GM19193 (cell line): ENCODE measurements around the gene ROCK2.

ENCODE experiments used
- POLR2A ChIP-seq: IDR thresholded peaks from 4 replicates; pipeline ENCODE4 v1.6.1; 2011; ENCODE audit not compliant: insufficient read depth, insufficient read length; ENCODE audit errors: extremely low read depth

The ROCK2 gene

GRCh38 chr2:11355194-11356053 lies 11.0 kb upstream of the ROCK2 start:
- TF ChIP-seq POLR2A = no peak

GRCh38 chr2:11354363-11355154 lies 10.1 kb upstream of the ROCK2 start:
- no peak for TF ChIP-seq POLR2A

DNA sequence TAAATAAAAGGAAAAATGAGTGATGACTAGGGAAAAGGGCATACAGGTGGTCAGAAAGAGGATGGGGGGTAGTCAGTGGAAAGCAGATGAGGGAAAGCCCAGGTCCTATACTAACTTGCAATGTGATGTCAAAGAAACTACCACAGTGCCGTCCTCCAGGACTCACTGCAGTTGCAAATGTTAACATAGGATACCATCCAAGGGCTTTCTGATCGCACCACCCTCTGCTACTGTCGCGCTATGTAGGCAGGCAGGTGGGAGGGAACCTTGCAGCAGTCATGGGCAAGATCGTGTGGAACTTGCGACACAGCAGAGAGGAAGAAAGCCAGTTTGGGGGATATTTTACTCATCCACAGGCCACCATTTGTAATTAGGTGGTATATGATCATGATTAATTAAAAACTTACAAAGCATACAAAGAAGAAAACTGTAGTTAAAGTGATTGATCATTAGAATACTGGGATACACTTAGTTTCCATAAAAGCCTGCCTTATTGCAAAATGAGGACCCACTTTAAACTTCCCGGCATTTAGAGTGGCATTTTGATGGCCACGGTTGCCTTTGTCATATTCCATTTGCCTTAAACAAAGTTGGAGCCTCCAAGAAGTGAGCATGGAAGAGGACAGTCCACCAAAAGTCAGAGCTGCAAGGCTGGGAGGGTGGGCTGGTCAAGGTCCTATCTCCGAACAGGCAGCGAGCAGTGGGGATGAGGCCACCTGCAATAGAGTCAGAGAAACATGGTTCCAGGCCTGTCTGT lies 8.5 kb upstream of the ROCK2 start:
- no peak for TF ChIP-seq POLR2A

DNA sequence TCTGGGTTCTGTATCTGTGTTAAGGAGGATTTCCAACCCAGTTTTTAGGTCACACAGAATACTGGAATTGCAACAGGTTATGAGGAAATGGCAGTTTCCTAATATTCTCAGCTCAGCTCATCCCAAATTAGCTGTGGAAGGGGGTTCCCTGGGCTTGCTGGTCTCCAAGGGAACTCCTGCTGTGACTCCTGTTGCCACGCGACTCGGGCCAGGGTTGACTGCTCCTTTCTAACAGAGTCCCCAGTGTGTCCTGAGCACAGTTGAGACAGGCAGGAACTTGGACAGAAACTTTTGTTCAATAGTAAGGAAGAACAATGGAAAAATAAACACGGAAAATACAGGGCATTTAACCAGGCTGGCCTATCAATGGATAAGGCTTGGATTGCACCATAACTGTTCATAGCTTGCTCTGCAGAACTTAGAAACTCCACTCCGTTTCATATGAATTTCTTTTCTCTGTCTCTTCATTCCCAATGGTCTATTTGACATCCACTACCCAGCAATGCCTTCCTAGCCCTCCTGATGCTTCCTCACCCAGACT lies 3.8 kb upstream of the ROCK2 start:
- TF ChIP-seq POLR2A = no peak

- no peak for TF ChIP-seq POLR2A
Measured at GRCh38 chr2:11347403-11347959, 3.0 kb upstream of the ROCK2 start.

- no peak for TF ChIP-seq POLR2A
Measured at GRCh38 chr2:11346023-11346482, 1.6 kb upstream of the ROCK2 start.

GRCh38 chr2:11344956-11345677 lies 681 bp upstream of the ROCK2 start:
- TF ChIP-seq POLR2A = no peak

DNA sequence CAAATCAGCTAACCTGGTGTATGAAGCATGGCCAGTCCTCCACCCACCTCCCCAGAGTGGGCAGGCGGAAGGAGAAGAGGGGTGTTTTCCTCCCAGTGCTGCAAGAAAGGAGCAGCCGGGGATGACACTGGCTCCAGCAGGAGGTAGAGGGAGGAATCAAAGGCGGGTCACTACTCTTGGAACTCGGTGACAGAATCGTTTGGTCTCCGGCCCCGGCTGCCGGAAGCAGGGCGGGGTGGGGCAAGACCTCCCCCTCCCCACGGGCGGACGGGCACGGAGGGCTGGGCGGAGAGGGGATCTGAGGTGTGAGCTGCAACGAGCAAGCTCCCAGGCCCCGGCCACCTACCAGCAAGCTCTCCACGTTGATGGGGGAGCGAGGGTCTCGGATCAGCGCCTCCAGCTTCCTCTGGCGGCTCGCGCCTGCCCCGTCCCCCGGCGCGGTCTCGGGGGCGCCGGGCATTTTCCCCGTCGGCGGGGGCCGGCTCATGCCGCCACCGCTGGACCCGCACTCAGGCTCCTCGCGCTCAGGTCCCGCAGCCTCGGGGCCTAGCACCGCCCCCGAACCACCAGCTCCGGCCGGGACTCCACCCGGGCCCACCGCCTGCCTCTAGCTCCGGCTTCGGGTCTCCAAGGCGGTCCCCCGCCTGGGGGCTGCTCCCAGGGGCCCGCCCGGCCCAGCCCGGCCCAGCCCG lies 640 bp downstream of the ROCK2 start:
- no peak for TF ChIP-seq POLR2A

DNA sequence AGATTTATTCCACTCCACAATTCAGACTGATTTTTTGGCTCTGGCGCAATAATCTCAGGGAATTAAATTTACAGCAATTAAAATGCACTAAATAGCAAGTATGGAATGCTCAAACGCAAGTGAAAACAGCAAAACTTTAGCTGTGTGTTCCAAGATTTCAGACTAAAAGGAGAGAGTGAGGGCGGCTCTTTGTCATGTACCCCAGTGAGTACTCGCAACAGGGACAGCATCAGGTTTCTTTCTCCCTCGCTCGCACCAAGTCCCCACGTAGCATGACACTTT lies 1.1 kb downstream of the ROCK2 start:
- TF ChIP-seq POLR2A = no peak

DNA sequence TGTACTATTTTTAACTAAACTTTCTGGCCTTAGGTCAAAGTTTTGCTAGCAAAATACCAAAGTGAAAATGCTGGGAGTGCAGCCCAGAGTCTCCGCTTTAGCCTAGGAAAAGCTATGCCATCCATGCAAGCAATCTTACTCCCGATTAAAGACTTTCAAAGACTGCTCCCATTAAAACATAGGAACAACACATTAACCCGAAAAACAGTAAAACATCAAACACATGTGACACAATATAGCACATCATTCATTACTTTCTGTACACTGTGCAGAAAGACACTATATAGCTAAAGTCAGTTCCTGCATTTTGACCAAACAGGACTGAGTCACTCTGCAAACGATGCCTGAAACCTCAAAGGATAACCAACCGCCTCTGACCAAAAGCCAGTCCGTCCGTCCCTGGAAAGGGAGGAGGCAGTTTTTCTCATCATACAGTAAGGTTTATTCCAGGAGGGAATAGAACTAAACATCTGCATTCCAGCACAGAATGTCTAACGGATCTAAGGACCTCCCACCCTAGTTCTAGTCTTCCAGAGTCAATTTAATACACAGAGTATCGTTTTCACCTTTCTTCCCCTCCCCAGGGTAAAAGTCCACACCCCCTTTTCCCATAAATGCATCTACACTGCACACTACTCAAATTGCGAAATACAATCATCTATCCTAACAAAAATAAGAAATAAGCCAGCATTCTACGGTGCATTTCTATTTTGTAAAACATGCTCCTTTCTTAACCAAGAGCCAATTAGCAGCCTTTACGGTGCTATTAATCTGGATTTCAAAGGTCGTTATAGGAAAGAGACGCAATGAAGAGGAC lies 1.7 kb downstream of the ROCK2 start:
- TF ChIP-seq POLR2A = no peak

DNA sequence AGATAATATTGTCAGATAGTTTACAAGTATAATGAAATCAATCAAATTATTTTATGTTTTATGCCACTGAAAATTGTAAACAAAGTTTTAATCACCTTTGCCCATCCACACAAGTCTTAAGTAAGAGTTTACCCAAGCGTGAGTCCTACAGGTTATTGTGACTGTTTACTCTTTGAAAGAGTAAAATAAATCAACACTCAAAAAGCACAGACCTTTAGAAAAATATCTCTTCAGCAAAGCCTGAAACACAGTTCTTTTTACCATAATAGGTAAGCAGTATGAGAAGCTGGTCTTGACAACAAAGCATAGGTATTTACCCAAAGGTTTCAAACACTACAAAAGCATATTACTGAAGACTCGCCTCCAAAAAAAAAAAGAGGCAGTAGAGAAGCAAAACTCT lies 3.7 kb downstream of the ROCK2 start:
- TF ChIP-seq POLR2A = no peak

DNA sequence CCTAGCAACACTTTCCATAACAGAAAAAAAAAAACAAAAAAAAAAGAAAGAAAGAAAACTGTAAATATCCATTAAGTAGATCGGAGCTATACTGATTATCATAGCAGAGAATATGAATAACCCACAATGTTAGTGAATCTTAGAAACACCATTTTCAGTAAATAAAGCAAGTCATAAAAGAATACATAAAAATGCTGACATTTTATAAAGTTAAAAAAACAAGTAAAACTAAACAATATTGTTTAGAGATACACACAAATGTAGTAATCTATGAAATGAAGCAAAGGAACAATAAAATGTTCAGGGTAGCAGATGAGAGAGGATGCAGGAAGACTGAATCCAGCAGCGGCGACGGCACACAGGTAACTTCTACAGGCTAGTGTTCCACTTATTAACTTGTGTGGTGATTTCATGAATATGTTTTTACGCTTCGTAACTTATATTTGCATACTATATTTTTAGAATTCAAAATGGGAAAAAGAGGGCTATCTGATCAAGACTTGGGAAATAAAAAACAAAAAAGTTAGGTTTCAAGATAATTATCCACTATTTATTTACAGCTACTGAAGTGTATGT lies 4.8 kb downstream of the ROCK2 start:
- no peak for TF ChIP-seq POLR2A

- TF ChIP-seq POLR2A = no peak
Measured at GRCh38 chr2:11338580-11338979, 5.9 kb downstream of the ROCK2 start.

GRCh38 chr2:11337909-11338308 lies 6.5 kb downstream of the ROCK2 start:
- TF ChIP-seq POLR2A = no peak
